ENCODE data around the gene CDYL2.

The CDYL2 gene

GRCh38 chr16:80618862-80619648, 185.3 kb downstream of the CDYL2 start:
- DNase-seq: no peak

GRCh38 chr16:80616362-80616761, 188.0 kb downstream of the CDYL2 start:
- no peak for DNase-seq

GRCh38 chr16:80615735-80616134, 188.7 kb downstream of the CDYL2 start:
- no peak for DNase-seq

GRCh38 chr16:80614908-80615671, 189.3 kb downstream of the CDYL2 start:
- no peak for DNase-seq

- no peak for DNase-seq
Observed at GRCh38 chr16:80612461-80613017, 191.9 kb downstream of the CDYL2 start.

GRCh38 chr16:80611930-80612327, 192.5 kb downstream of the CDYL2 start:
- DNase-seq: no peak

GRCh38 chr16:80611171-80611929, 193.0 kb downstream of the CDYL2 start:
- no peak for DNase-seq

GRCh38 chr16:80610481-80611156, 193.8 kb downstream of the CDYL2 start:
- no peak for DNase-seq

GRCh38 chr16:80608946-80609345, 195.5 kb downstream of the CDYL2 start:
- no peak for DNase-seq

GRCh38 chr16:80607204-80607603, 197.2 kb downstream of the CDYL2 start:
- DNase-seq: no peak

- no peak for DNase-seq
Observed at GRCh38 chr16:80606221-80606766, 198.1 kb downstream of the CDYL2 start.

GRCh38 chr16:80604600-80605355, 199.6 kb downstream of the CDYL2 start:
- no peak for DNase-seq

GRCh38 chr16:80602894-80603293, 201.5 kb downstream of the CDYL2 start:
- no peak for DNase-seq

GRCh38 chr16:80601182-80601581, 203.2 kb downstream of the CDYL2 start:
- DNase-seq: no peak

GRCh38 chr16:80599466-80599865, 204.9 kb downstream of the CDYL2 start:
- no peak for DNase-seq

GRCh38 chr16:80596507-80597207, 207.7 kb downstream of the CDYL2 start:
- no peak for DNase-seq

- no peak for DNase-seq
Observed at GRCh38 chr16:80594756-80595155, 209.6 kb downstream of the CDYL2 start.

- no peak for DNase-seq
Observed at GRCh38 chr16:80592273-80592672, 212.1 kb downstream of the CDYL2 start.

- DNase-seq: no peak
Observed at GRCh38 chr16:80591071-80591915, 213.1 kb downstream of the CDYL2 start.

GRCh38 chr16:80587071-80587470, 217.3 kb downstream of the CDYL2 start:
- no peak for DNase-seq
